Activated gamma-delta T cell treated with Interleukin-2 at 50 U/mL for 16 hours (primary cell): ENCODE results near the gene ARVCF.
A peak's percentile ranks its signal among the peaks of the same experiment; 100 is the strongest.
"Not testable (repeated sequence)": the region's sequence is repeated elsewhere in the genome, so short reads cannot be mapped to it uniquely, and the experiment has no call there.

Source experiments
- DNase-seq: peaks from one replicate; pipeline ENCODE4 v3.0.0-alpha.2; 2020

ARVCF gene

GRCh38 chr22:19958083-19959042 lies 58.3 kb downstream of the ARVCF start:
- DNase-seq, result no peak

- no peak for DNase-seq
Observed at GRCh38 chr22:19957445-19957844, 59.2 kb downstream of the ARVCF start.

GRCh38 chr22:19955241-19956128 lies 61.1 kb downstream of the ARVCF start:
- DNase-seq, result no peak

GRCh38 chr22:19951346-19951745 lies 65.3 kb downstream of the ARVCF start:
- DNase-seq, result no peak

GRCh38 chr22:19948057-19948760 lies 68.4 kb downstream of the ARVCF start:
- DNase-seq, result no peak

GRCh38 chr22:19943082-19944026 lies 73.3 kb downstream of the ARVCF start:
- DNase-seq, result no peak

- no peak for DNase-seq
Observed at GRCh38 chr22:19942157-19943081, 74.2 kb downstream of the ARVCF start.

- peak; percentile 71 for DNase-seq
Observed at GRCh38 chr22:19941365-19942082, 75.1 kb downstream of the ARVCF start, which contains the start of the genes COMT and TXNRD2. COMT (plus strand) TSS chr22:19941772; CDS start chr22:19962527, 20,755 bp downstream. TXNRD2 (minus strand) TSS chr22:19941818; CDS start chr22:19941803, 15 bp downstream.

- DNase-seq, result no peak
Observed at GRCh38 chr22:19940536-19941364, 75.9 kb downstream of the ARVCF start.

- DNase-seq, result no peak
Observed at GRCh38 chr22:19937616-19938473, 78.8 kb downstream of the ARVCF start.

- no peak for DNase-seq
Observed at GRCh38 chr22:19936513-19936912, 80.1 kb downstream of the ARVCF start.

GRCh38 chr22:19935123-19935718 lies 81.4 kb downstream of the ARVCF start:
- not testable (repeated sequence) for DNase-seq

- no peak for DNase-seq
Observed at GRCh38 chr22:19933341-19934241, 83.0 kb downstream of the ARVCF start.

- DNase-seq, result no peak
Observed at GRCh38 chr22:19932367-19933206, 84.0 kb downstream of the ARVCF start.

- DNase-seq, result no peak
Observed at GRCh38 chr22:19931514-19931913, 85.1 kb downstream of the ARVCF start.
